Measurements from ENCODE around the gene TUT4.

Gene TUT4

GRCh38 chr1:52531249-52531872, 21.5 kb downstream of the TUT4 start:
- Histone ChIP-seq H3F3A (ENCODE audit: insufficient read depth) (peaks cover 2% of the 10 kb centered on the region; the same call in 1 of the 2 replicates), H3K4me2 (ENCODE audit: low read depth, low read length, poor library complexity, severe bottlenecking) (no peak overlapping the region), H3K9me3 (ENCODE audit: insufficient read depth, low read length) (no peaks in the 10 kb centered on the region), H3K36me3 (ENCODE audit: low read length) (peaks cover 2% of the 10 kb centered on the region; the same call in 1 of the 2 replicates), H3K79me2 (ENCODE audit: insufficient read depth, low read length) (peaks cover 87% of the 10 kb centered on the region), H3K9me2 (replicated peaks; ENCODE audit: insufficient read depth, low read length) (no peaks in the 10 kb centered on the region), H3K4me3 (ENCODE audit: insufficient read depth, low read length, poor library complexity, severe bottlenecking) (no peak overlapping the region), H3K9ac (ENCODE audit: low read length) (no peak overlapping the region), H2AFZ (ENCODE audit: low read depth, low read length, severe bottlenecking) (no peak overlapping the region), H3K27me3 (ENCODE audit: low read length) (no peaks in the 10 kb centered on the region), H4K20me1 (ENCODE audit: low read depth, low read length) (peaks cover 10% of the 10 kb centered on the region; the same call in 1 of the 2 replicates), H3K27ac (ENCODE audit: low read depth, low read length) (peak overlapping the region; percentile 30; the same call in 1 of the 2 replicates)
- TF ChIP-seq CTCF (IDR thresholded peaks at IDR 0.05; ENCODE audit: insufficient read depth, low read length, poor library complexity, severe bottlenecking) (no peak), EZH2phosphoT487 (conservative IDR thresholded peaks at IDR 0.05; ENCODE audit: low read length) (no peak)

GRCh38 chr1:52530563-52531144, 22.2 kb downstream of the TUT4 start:
- Histone ChIP-seq H3K27ac (ENCODE audit: low read depth, low read length) (no peak overlapping the region), H3K4me2 (ENCODE audit: low read depth, low read length, poor library complexity, severe bottlenecking) (no peak overlapping the region), H3K4me3 (ENCODE audit: insufficient read depth, low read length, poor library complexity, severe bottlenecking) (no peak overlapping the region), H3K36me3 (ENCODE audit: low read length) (peaks cover 9% of the 10 kb centered on the region; the same call in 1 of the 2 replicates), H3K79me2 (ENCODE audit: insufficient read depth, low read length) (peaks cover 80% of the 10 kb centered on the region), H3K9me2 (replicated peaks; ENCODE audit: insufficient read depth, low read length) (no peaks in the 10 kb centered on the region), H3K9me3 (ENCODE audit: insufficient read depth, low read length) (no peaks in the 10 kb centered on the region), H4K20me1 (ENCODE audit: low read depth, low read length) (0 out of 2 replicates have a peak, but pooled peaks cover 5% of the 10 kb centered on the region), H2AFZ (ENCODE audit: low read depth, low read length, severe bottlenecking) (no peak overlapping the region), H3F3A (ENCODE audit: insufficient read depth) (peaks cover 6% of the 10 kb centered on the region; the same call in 1 of the 2 replicates), H3K9ac (ENCODE audit: low read length) (no peak overlapping the region), H3K27me3 (ENCODE audit: low read length) (no peaks in the 10 kb centered on the region)
- TF ChIP-seq CTCF (IDR thresholded peaks at IDR 0.05; ENCODE audit: insufficient read depth, low read length, poor library complexity, severe bottlenecking), result no peak
- TF ChIP-seq EZH2phosphoT487 (conservative IDR thresholded peaks at IDR 0.05; ENCODE audit: low read length), result no peak

GRCh38 chr1:52523376-52523775, 29.5 kb downstream of the TUT4 start:
- no peak overlapping the region for H3K9ac ChIP-seq (ENCODE audit: low read length)
- H3K9me2 ChIP-seq (replicated peaks; ENCODE audit: insufficient read depth, low read length), result no peaks in the 10 kb centered on the region
- H3F3A ChIP-seq (ENCODE audit: insufficient read depth), result peaks cover 6% of the 10 kb centered on the region; the same call in 1 of the 2 replicates
- H3K27ac ChIP-seq (ENCODE audit: low read depth, low read length), result no peak overlapping the region
- TF ChIP-seq CTCF (IDR thresholded peaks at IDR 0.05; ENCODE audit: insufficient read depth, low read length, poor library complexity, severe bottlenecking) (no peak), EZH2phosphoT487 (conservative IDR thresholded peaks at IDR 0.05; ENCODE audit: low read length) (no peak)
- H3K4me2 ChIP-seq (ENCODE audit: low read depth, low read length, poor library complexity, severe bottlenecking), result no peak overlapping the region
- H3K79me2 ChIP-seq (ENCODE audit: insufficient read depth, low read length), result peaks cover 43% of the 10 kb centered on the region
- H3K36me3 ChIP-seq (ENCODE audit: low read length), result peaks cover 30% of the 10 kb centered on the region; the same call in 1 of the 2 replicates
- no peak overlapping the region for H2AFZ ChIP-seq (ENCODE audit: low read depth, low read length, severe bottlenecking)
- no peaks in the 10 kb centered on the region for H3K27me3 ChIP-seq (ENCODE audit: low read length)
- no peaks in the 10 kb centered on the region for H4K20me1 ChIP-seq (ENCODE audit: low read depth, low read length)
- no peak overlapping the region for H3K4me3 ChIP-seq (ENCODE audit: insufficient read depth, low read length, poor library complexity, severe bottlenecking)
- H3K9me3 ChIP-seq (ENCODE audit: insufficient read depth, low read length), result no peaks in the 10 kb centered on the region

Data from SU-DHL-6 (cell line).